Measurements from ENCODE around the gene TNFSF15. TPM values are rescaled to one million over a fixed set of nuclear protein-coding genes. Genes with fewer than 3 reads are reported as not detected.

Gene TNFSF15
- total RNA-seq, 1 donor from 2014 or later = 8.5 TPM

DNA sequence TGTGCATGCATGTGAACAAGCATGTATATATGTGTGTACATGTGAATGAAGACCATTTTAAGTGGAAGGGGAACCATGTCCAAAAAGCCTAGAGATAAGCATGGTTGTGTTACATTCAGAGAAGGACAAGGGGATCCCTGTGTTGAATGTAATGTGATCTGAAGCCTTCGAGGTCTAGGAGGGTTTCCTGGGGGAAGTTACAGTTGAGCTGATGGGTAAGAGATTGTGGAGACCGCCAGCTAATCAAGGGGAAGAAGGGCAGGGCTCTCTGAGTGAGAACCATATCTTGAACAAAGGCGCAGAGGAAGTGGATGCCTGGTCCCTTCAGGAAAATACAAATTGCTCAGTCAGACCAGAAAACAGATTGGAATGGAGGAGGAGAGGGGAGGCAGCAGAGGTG lies 45.5 kb upstream of the TNFSF15 start:
- H3K4me3 ChIP-seq = no peak overlapping the region
- no peaks in the 10 kb centered on the region for H3K9me3 ChIP-seq
- H3K36me3 ChIP-seq = no peaks in the 10 kb centered on the region
- no peak for ATAC-seq
- no peak for DNase-seq
- no peak overlapping the region for H3K27ac ChIP-seq
- intact Hi-C loops (cut with DNase I) = no loop called here
- no peaks in the 10 kb centered on the region for H3K27me3 ChIP-seq
- TF ChIP-seq, protein P1, sequence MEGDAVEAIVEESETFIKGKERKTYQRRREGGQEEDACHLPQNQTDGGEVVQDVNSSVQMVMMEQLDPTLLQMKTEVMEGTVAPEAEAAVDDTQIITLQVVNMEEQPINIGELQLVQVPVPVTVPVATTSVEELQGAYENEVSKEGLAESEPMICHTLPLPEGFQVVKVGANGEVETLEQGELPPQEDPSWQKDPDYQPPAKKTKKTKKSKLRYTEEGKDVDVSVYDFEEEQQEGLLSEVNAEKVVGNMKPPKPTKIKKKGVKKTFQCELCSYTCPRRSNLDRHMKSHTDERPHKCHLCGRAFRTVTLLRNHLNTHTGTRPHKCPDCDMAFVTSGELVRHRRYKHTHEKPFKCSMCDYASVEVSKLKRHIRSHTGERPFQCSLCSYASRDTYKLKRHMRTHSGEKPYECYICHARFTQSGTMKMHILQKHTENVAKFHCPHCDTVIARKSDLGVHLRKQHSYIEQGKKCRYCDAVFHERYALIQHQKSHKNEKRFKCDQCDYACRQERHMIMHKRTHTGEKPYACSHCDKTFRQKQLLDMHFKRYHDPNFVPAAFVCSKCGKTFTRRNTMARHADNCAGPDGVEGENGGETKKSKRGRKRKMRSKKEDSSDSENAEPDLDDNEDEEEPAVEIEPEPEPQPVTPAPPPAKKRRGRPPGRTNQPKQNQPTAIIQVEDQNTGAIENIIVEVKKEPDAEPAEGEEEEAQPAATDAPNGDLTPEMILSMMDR (IDR thresholded peaks at IDR 0.05) = no peak
- peaks cover 8% of the 10 kb centered on the region for H3K4me1 ChIP-seq

DNA sequence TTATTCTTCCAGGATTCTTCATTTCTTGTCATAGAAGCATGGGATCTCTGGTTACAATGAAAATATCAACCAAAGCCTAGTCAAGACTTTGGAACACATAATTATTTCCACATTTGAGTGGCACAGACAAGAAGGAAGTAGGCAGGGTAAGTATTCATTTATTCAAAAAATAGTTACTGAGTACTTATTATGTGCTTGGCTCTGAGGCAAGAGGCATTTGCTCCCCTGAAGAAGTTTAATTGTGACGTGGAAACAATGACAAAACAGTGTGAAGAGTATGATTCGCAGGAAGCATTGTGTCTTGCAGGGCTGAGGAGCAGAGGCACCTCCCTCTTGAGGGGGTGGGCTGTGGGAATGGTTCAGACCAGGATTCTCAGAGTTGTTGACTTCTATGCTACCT lies 45.0 kb upstream of the TNFSF15 start:
- Histone ChIP-seq H3K27me3 (no peaks in the 10 kb centered on the region), H3K9me3 (no peaks in the 10 kb centered on the region), H3K4me1 (peaks cover 8% of the 10 kb centered on the region), H3K36me3 (no peaks in the 10 kb centered on the region), H3K4me3 (no peak overlapping the region), H3K27ac (no peak overlapping the region)
- DNase-seq (no peak), ATAC-seq (no peak)
- TF ChIP-seq, protein P1 (IDR thresholded peaks at IDR 0.05) = no peak
- intact Hi-C loops (cut with DNase I) = no loop called here

DNA sequence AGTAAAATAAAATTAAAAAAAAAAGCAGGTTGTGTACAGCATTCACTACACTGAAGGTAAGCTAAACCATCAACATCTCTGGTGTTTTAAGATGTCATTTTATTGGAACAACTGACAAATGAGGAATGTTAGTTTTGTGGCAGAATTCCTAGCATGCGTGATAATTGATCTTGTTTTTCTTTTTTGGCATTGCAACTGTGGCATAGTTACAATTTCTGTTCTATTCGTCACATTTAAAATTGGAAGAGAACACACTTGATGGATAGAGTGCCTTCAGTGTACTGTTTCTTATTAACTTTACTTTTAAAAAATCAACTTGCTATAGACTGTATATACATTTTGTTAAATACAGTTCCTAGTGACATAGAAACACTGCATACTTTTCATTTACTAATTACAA lies 43.6 kb upstream of the TNFSF15 start:
- intact Hi-C loops (cut with DNase I) = no loop called here
- ATAC-seq (no peak), DNase-seq (no peak)
- Histone ChIP-seq H3K4me1 (peaks cover 8% of the 10 kb centered on the region), H3K4me3 (no peak overlapping the region), H3K36me3 (no peaks in the 10 kb centered on the region), H3K9me3 (no peaks in the 10 kb centered on the region), H3K27ac (no peak overlapping the region), H3K27me3 (no peaks in the 10 kb centered on the region)
- TF ChIP-seq, protein P1 (IDR thresholded peaks at IDR 0.05) = no peak

- H3K4me3 ChIP-seq = no peak overlapping the region
- no peak overlapping the region for H3K27ac ChIP-seq
- peaks cover 8% of the 10 kb centered on the region for H3K4me1 ChIP-seq
- ATAC-seq = no peak
- H3K9me3 ChIP-seq = no peaks in the 10 kb centered on the region
- no peak for DNase-seq
- H3K36me3 ChIP-seq = no peaks in the 10 kb centered on the region
- TF ChIP-seq, protein P1 (IDR thresholded peaks at IDR 0.05) = no peak
- intact Hi-C loops (cut with DNase I) = no loop called here
- H3K27me3 ChIP-seq = no peaks in the 10 kb centered on the region
These were observed 41.9 kb upstream of the TNFSF15 start for GRCh38 chr9:114847492-114848417.

- no peak for DNase-seq
- Histone ChIP-seq H3K27ac (no peak overlapping the region), H3K36me3 (no peaks in the 10 kb centered on the region), H3K27me3 (no peaks in the 10 kb centered on the region), H3K4me1 (no peaks in the 10 kb centered on the region), H3K9me3 (no peaks in the 10 kb centered on the region), H3K4me3 (no peak overlapping the region)
- ATAC-seq = no peak
- intact Hi-C loops (cut with DNase I) = no loop called here
- TF ChIP-seq, protein P1 (IDR thresholded peaks at IDR 0.05) = no peak
These were observed 39.5 kb upstream of the TNFSF15 start for GRCh38 chr9:114845373-114845772.
